Measurements from ENCODE around the gene GNA15.
"Not testable (repeated sequence)": the region's sequence is repeated elsewhere in the genome, so short reads cannot be mapped to it uniquely, and the experiment has no call there.

Gene GNA15

GRCh38 chr19:3196933-3197205, 61.0 kb downstream of the GNA15 start:
- peaks cover 8 to 13% of the 10 kb centered on the region in 2 experiments for H3K4me1 ChIP-seq (ENCODE audit: control insufficient read depth in 1 of 2, insufficient read depth in 1 of 2, low read depth in 1 of 2, low read length in 1 of 2)
- no peak overlapping the region for H3K27ac ChIP-seq
- H3K36me3 ChIP-seq = peaks cover 52% of the 10 kb centered on the region
- no peaks in the 10 kb centered on the region for H3K27me3 ChIP-seq
- no peak overlapping the region for H3K4me3 ChIP-seq (ENCODE audit: low read depth in 1 of 2, low read length in 1 of 2)
- no peak for TF ChIP-seq CTCF (IDR thresholded peaks at IDR 0.05)
- H3K9me3 ChIP-seq = no peaks in the 10 kb centered on the region

DNA sequence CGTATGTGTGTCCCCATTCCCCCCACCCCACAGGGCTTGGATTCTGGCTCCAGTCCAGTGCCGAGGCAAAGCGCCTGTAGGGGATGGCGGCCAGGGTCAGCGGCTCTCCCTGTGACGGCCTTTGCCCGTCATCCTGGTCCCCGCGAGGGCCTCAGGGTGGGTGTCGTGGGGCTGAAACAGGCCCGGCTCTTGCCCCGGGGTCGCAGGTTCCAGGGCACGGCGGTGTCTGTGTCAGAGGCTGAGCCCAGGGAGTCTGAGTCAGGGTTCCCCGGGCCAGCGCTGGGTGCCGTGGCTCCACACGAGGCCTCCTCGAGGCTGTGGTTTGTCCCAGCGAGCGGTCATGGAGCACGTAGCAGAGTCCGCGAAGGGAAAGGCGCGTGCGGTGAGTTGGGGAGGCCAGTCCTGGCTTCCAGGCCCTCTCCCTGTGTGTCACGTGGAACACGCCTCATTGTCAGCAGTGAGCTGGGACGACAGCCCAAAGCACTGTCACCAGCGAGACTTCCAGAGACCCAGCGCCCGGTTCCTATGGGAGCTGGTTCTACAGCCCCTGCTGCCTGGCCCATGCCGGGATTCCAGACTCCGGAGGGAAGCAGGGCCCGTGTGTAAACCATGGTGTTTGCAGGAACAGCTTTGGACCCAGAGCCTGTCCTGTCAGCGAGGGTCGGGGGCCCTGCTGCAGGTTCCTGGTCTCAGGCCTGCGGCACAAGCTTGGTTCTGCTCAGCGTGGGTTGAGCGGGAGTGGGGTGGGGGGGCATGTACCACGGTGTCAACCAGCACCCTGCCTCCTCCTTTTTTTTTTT, 63.3 kb downstream of the GNA15 start:
- H3K4me3 ChIP-seq (ENCODE audit: low read depth in 1 of 2, low read length in 1 of 2) = no peak overlapping the region
- H3K4me1 ChIP-seq (ENCODE audit: control insufficient read depth in 1 of 2, insufficient read depth in 1 of 2, low read depth in 1 of 2, low read length in 1 of 2) = no peaks in the 10 kb centered on the region
- H3K36me3 ChIP-seq = peaks cover 71% of the 10 kb centered on the region
- no peak for TF ChIP-seq CTCF (IDR thresholded peaks at IDR 0.05)
- no peaks in the 10 kb centered on the region for H3K9me3 ChIP-seq
- H3K27ac ChIP-seq = no peak overlapping the region
- H3K27me3 ChIP-seq = no peaks in the 10 kb centered on the region

DNA sequence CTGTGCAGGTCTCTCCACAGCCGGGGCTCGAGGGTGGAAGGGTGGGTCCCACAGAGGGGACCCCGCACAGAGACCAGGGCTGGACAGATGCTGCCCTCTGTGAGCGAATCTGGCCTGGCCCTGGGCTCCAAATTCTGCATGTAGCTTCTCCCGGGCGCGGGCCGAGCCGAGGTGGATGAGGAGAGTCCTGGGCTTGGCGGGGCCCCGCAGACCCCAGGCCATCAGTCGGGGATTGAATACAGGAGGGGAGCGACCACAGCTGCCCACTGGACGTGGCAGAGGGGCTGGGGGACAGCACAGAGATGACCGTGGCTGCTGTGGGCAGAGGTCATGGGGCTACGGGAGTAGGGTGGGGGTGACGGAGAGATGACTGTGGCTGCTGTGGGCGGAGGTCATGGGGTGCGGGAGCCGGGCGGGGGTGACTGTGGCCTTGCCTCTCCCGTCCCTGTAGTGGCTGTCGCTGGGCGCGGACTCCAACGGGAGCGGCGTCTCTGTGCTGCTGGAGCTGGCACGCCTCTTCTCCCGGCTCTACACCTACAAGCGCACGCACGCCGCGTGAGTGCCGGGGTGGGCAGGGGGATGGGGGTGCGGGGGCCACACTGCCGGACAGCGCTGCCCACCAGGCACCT, 65.4 kb downstream of the GNA15 start:
- H3K4me3 ChIP-seq (ENCODE audit: low read depth in 1 of 2, low read length in 1 of 2) = no peak overlapping the region
- H3K27me3 ChIP-seq = no peaks in the 10 kb centered on the region
- no peak for TF ChIP-seq CTCF (IDR thresholded peaks at IDR 0.05)
- H3K27ac ChIP-seq = no peak overlapping the region
- H3K4me1 ChIP-seq (ENCODE audit: control insufficient read depth in 1 of 2, insufficient read depth in 1 of 2, low read depth in 1 of 2, low read length in 1 of 2) = no peaks in the 10 kb centered on the region
- H3K9me3 ChIP-seq = no peaks in the 10 kb centered on the region
- peaks cover 88% of the 10 kb centered on the region for H3K36me3 ChIP-seq

GRCh38 chr19:3201911-3202310, 66.1 kb downstream of the GNA15 start:
- H3K27me3 ChIP-seq = no peaks in the 10 kb centered on the region
- no peaks in the 10 kb centered on the region for H3K4me1 ChIP-seq (ENCODE audit: control insufficient read depth in 1 of 2, insufficient read depth in 1 of 2, low read depth in 1 of 2, low read length in 1 of 2)
- no peak for TF ChIP-seq CTCF (IDR thresholded peaks at IDR 0.05)
- H3K4me3 ChIP-seq (ENCODE audit: low read depth in 1 of 2, low read length in 1 of 2) = no peak overlapping the region
- H3K27ac ChIP-seq = no peak overlapping the region
- H3K36me3 ChIP-seq = peaks cover 88% of the 10 kb centered on the region
- H3K9me3 ChIP-seq = no peaks in the 10 kb centered on the region

GRCh38 chr19:3202346-3202745, 66.5 kb downstream of the GNA15 start:
- Histone ChIP-seq H3K4me1 (ENCODE audit: control insufficient read depth in 1 of 2, insufficient read depth in 1 of 2, low read depth in 1 of 2, low read length in 1 of 2) (no peaks in the 10 kb centered on the region), H3K4me3 (ENCODE audit: low read depth in 1 of 2, low read length in 1 of 2) (no peak overlapping the region), H3K27me3 (no peaks in the 10 kb centered on the region), H3K9me3 (no peaks in the 10 kb centered on the region), H3K36me3 (peaks cover 90% of the 10 kb centered on the region), H3K27ac (no peak overlapping the region)
- no peak for TF ChIP-seq CTCF (IDR thresholded peaks at IDR 0.05)

- not testable (repeated sequence) for H3K27me3 ChIP-seq; H3K4me3 ChIP-seq (ENCODE audit: low read depth in 1 of 2, low read length in 1 of 2); H3K27ac ChIP-seq; H3K9me3 ChIP-seq; H3K4me1 ChIP-seq (ENCODE audit: control insufficient read depth in 1 of 2, insufficient read depth in 1 of 2, low read depth in 1 of 2, low read length in 1 of 2)
- H3K36me3 ChIP-seq = peaks cover 91% of the 10 kb centered on the region
These were observed 67.1 kb downstream of the GNA15 start for GRCh38 chr19:3202895-3203294.
